CMK (cell line): ENCODE results near the gene TTC28.

Experiments
- DNase-seq: peaks from one replicate; pipeline ENCODE4 v3.0.0-alpha.2; 2010; ENCODE audit warnings: low read depth

TTC28 gene

DNA sequence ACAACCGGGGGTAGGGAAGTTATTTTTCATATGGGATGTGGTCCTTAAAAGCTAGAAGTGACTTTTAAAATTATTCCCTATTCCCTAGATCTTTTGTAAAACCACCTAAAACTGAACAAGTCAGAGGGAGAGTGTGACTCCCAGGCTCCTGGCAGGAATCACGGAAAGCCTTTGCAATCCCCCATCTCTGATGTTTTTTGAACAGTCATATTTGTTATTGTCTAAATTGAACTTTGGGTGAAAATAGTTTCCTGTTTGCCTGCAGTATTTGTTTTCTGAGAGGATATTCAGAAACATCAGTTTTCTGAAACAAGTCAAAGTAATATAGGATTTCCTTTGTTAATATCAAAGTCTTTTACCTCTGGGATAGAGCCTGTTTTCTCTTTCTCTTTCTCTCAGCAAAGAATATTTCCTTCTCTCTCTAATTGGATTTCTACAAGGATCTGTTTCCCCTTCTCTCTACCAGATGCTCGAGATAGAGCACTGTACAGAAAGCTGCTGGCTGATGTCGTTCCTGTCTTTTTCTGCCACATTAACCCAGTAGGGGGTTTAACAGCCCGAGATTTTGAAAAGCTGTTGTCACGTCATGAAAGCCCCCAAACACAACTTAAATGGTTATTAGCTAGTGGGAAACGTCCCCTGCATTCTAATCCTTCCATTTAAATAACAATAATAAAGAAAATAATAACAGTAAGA lies 628.4 kb downstream of the TTC28 start:
- DNase-seq: no peak

DNA sequence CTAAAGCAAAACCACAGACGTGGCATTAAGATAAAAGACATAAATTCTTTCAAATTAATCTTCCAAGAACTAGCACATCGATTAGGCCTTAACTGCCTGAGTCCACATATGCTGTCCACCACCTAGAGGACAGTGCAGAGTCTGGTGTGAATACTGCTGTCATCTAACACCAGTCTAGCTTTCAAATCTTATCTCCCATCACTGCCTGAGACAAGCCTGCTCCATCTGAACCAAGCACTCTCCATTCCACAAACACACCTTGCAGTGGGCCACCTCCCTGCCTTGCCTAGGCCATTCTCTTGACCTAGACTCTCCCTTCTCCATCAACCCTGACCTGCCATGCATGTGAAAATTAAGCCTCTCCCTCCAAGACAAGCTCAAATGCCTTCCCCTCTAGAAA lies 631.1 kb downstream of the TTC28 start:
- DNase-seq: no peak

DNA sequence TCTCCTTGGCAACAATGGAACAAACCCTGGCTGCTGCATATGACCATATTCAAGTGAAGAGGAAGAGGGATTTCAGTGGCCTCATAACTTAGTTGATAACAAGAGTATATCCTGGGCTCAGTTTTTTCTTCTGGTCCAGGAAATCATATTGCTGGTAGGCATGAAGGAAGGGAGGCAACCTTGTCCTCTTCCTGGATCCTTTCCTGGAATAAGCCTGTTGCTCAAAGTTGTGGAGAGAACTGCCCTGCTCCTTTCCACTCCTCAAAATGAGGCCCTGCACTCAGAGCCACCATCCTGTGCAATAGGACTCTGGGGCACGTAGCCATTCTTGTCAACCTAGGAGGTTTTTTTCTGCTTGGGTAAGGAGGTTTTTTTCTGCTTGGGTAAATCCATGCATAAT lies 631.9 kb downstream of the TTC28 start:
- no peak for DNase-seq

DNA sequence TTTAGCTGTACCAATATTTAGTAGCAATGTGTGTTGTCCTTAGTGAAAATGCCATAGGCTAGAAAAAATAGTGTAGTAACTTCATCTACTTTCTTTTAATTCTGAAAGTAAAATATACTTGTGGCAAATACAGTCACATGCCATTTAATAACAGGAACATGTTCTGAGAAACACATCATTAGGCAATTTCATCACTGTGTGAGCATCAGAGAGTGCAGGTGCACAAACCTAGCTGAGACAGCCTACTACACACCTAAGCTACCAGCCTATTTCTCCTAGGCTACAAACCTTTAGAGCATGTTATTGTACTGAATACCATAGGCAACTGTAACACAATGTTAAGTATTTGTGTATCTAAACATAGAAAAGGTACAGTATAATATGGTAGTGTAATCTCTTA lies 633.5 kb downstream of the TTC28 start:
- no peak for DNase-seq

DNA sequence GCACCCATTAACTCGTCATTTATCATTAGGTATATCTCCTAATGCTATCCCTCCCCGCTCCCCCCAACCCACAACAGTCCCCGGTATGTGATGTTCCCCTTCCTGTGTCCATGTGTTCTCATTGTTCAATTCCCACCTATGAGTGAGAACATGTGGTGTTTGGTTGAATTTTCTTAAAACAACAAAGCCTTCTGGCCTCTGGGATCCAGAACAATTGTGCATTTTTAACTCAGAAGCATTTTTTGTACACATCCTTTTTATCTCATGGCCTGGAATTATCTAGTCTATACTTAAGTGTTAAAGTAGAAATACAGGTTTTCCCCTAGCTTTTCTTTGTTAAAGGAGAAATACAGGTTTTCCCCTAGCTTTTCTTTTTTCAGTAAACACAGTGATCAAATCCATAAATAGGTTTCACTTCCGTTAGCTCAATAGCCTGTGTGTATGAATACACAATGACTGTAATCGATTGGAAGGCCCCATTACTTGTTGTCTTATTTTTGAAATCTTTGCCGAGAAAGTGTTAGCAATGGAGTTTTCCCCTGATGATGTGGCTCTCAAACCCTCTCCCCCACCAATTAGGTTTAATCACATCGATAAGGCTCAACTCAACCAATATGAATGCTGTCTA lies 635.0 kb downstream of the TTC28 start:
- no peak for DNase-seq

DNA sequence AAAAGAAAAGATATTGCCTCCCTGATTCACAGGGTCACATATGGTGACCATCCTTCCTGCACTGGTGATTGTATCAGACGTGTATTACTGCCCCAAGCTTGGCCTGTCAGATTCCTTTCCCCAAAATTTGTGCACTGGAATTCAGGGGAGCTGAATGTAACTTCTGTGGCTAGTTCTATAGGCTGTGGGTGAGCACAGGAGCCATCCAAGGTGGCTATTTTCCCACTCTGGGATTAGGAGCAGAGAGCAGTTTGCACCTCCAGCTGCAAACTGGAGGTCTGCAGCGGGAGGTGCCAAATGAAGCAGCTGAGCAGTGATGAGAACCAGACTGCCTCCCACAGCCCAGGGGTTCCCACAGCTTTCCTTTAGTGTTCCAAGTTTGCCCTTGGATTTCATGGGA lies 636.4 kb downstream of the TTC28 start:
- no peak for DNase-seq

DNA sequence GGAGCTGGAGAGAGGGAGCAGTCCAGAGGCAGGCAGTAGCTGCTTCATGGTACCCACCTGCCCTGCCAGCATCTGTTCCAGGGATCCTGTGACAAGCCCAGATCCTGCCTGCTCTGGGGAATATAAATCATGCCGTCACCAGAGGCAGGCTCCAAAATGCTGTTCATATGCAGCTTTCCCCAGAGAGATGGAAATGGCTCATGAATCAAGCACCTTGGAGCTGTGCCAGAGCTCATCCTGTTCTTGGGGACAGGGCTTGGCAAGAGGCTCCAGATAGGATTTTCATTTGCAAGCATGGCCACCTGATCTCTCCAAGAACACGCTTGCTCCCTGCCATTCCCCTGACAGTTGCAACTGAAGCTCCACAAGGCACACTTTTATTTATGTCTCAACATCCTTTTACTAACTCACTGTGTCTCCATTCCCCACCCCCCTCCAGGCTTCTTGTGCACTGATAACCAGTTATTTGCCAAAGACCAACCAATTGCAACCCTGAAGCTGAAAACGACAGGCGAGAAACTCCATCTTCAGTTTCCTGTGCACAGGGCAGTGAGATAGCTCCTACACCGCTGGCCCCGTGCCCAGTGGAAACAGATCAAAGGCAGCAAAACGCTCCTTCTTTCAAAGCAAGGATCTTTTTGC lies 644.8 kb downstream of the TTC28 start:
- no peak for DNase-seq

DNA sequence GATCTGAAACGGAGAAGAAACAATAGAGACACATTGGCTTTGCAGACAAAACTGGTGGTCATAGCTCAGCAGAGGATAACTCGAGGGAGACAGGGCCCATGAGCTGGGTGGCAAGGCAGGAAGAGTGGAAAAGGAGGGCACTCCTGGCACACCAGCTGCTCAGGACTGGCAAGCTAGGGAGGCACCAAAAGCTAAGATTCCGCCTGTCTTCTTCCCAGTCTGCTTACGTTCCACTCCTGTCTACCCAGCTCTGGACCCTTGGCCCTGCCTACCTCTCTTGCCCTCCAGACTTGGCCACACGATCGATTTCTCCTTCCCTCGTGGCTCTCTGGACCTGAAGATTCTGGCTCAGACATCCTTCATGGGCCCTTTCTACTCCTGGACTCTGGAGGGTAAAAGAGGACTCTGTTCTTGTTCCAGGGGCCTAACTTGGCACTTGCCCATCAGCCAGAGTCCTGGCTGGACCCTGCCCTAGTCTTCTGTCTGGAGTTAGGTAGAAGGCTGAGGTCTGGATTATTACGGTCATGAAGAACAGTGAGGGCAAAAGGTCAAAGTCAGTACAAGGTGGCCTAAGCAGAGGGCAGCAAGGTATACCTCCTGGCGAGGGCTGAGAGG lies 645.4 kb downstream of the TTC28 start:
- no peak for DNase-seq

DNA sequence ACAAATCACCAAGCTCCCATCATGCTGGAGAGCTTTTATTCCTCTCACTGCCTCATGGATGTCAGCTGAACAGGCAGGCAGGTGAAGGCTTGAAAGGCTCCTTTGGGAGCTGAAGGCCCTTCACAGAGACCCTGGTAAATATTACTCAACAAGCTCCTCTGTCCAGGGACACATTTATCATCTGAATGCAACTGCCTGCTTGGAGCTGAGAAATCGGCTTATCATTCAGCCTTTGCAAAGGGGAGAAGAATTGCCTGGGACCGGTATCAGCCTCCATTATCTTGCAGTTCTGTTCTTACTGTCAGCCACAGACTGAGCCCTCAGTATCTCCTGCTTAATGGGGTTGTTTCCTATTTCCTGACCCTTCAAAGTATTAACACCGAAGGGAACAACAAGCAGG lies 646.8 kb downstream of the TTC28 start:
- DNase-seq: no peak

DNA sequence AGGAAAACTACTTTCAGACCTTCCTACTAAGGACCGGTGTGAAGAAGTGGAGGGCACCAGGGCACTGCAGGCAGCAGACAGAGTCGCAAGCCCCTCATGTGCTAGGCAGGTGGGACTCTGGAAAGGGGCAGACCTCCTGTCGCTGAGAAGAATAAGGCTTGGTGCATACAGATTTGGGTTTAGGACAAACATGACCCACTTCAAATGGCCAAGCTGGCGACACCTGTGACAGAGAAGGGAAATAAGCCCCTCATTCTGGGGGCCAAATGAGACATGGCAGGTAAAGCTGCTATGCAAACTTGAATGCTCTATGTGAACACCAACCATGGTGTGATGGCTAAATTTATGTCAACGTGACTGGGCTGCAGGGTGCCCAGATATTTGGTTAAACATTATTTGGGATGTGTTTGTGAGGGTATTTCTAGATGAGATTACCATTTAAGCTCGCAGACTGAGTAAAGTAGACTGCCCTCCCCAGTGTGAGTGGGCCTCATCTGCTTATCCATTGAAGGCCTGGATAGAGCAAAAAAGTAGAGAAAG lies 648.2 kb downstream of the TTC28 start:
- DNase-seq: no peak

DNA sequence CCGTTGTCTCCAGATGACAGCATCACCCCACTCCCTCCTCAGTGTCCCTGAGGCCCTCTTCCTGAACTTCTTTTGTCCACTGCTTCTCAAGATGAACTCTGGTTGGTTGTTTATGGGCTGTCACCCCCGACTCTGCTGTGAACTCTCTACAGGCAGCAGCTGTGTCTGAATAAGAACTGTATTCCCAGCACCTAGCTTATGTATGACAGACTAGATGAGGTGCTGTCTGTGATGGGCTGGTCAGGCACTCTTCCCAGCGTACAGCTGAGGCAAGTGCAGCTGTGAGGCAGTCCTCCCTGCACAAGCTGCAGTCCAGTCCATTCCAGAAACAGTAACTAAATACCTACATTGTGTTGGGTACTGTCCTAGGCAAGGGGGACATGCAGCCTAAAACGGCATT lies 649.2 kb downstream of the TTC28 start:
- no peak for DNase-seq

DNA sequence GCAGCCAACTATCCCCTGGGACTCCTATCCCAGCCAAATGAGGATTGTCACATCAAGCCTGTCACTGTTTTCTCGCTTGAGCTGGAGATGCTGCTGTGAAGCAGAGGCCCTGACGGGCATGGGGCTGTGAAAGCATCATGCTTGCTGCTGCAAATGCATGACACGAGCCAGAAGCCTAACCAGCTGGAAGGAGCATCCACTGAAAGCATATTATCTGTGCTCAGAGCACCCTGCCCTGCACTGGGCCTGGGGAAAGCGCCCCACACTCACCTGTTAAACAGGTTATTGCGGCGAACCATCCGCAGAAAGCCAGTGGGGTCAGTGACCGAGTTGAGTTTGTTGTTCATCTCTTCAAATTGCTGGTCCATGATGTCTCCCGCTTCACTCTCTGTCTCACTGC lies 649.7 kb downstream of the TTC28 start:
- no peak for DNase-seq

DNA sequence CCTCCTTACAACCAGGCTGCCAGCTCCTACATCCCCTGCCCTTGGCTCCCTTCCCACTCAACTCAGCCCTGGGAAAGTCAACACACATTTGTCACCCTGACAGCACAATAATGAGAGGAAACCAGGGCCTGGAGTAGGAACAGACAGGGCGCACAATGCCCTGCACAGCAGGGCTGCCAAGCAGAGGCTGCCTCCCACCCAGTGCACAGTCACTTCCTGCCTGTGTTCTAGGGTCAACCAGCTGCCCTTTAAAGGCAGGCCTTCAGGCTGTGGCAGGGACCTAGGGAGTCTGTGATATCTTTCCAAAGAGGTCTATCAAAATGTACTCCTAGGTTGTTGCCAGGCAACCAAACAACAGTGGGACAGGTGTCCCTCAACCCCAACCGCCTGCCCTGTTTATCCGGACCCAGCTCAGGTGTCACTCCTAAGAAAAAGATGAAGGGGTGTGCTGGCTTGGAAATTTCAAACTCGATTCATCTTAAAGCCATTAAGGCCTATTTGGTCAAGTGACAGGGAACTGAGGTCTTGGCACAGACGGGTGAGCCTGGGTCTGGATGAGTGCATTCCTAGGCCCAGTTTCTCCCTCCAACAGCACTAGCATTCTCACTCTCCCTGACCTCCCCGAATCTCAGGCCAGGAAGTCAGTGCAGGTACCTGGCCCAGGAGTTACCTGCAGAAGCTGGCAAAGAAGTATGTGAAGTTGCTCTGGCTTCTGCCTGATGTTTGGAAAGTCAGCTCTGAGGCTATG lies 650.3 kb downstream of the TTC28 start:
- DNase-seq: no peak

DNA sequence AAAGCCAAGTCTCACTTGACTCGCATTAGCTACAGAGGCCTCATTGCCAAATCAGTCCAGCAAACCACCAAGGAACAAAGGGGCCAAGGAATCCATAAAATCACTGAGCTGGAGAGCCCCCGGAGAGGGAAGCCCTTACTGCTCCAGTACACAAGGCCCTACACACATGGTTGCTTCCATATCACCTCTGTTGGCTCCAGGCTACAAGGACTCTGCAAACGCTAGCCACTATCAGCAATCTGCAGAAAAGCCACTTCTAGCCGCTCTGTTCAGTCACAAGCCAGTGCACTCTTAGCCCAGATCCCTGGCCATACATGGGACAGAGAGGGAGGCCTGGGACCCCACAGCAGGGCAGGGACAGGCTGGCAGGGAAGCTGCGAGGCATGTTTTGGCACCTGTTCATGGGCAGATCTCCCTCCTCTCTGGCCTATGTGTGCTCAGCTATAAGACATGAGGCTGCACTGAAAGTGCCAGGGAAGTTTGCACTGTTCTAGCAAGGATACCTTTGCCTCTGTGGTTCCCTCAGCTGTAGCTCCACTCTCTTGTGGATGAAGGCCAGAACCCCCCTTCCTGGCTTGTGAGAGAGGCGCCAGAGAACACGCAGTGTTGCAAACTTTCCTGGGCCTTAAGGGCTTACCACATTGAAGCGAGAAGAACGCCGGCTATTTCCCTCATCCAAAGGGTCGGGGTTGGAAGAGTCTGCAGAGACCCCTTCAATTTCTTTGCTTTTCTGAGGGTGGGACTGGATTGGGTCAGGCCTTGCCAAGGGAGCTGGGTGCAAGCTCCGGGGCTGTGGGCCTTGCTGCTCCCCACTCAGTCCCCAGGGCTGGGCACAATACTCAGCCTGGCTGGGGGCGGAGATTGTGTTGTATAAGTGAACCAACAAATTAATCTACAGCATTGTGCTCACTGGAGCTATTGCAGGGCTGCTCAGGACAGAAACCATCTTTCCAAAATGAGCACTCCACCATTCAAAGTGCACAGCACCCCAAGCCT lies 651.9 kb downstream of the TTC28 start:
- DNase-seq: no peak

DNA sequence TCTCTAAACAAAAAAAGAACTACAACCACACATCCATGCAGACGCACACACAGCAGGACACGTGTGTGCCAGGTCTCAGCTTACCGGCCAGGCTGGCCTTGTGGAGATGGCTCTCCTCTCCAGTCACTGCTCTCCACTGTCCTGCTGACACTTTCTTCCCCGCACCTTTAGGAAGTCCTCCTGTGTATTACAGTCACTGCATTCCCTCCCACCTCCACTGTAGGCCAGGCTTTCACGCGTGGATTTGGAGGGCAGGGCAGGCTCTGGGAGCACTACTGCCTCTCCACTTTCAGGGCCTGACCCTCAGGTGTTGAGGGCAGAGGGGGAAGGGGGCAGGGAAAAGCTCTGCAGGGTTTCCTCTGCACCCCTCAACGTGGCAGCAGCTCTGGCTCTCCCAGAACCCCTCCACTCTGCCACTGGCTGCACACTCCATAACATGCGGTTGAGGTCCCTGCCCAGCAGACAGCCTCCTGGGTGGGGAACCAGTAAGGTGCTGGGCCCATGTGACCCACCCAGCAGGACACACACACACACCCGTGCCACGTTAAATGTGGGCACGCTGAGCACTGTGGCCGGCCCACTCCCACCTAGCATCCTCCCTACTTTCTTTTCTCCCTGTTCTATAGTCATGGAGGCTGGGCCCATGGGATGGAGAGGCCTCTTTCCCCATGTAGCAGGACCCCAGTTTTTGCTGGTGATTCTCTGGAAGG lies 653.6 kb downstream of the TTC28 start:
- DNase-seq: no peak

DNA sequence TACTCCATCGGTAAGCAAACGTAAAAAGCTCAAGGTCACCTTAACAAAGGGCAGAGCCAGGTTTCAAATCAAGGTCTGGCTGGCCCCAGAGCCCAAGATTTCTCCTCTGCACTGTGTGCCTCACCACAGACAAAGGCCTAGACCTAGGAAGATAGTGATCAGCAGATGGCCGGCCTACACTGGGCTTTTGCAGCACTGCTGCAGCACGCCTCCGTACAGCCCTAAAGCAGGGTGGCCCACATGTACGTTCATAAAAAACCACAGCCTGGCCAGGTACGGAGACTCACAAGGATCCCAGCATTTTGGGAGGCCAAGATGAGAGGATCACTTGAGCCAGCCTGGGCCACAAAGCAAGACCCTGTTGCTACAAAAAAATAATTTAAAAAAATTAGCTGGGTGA lies 654.3 kb downstream of the TTC28 start:
- DNase-seq: no peak

DNA sequence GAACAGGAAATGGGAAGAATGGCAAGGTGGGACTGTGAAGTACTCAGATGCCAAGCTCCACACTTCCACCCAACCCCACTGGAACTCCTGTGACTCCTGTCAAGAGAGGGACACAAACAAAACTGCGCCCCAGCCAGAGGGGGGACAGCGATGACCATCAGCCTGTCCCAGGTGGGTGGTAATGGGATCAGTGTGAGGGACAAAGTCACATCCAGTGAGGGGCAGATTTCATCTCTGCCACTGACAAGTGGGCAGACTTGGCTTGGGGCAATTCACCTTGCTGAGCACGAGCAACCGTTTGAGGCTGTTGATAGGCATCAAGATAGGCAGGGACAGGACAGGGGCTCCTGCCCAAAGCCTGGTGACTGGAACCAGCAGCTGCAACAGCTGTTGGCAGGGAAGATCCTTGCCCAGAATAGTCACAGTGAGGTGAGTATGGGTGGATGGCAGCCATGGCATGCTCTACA lies 655.2 kb downstream of the TTC28 start:
- no peak for DNase-seq

DNA sequence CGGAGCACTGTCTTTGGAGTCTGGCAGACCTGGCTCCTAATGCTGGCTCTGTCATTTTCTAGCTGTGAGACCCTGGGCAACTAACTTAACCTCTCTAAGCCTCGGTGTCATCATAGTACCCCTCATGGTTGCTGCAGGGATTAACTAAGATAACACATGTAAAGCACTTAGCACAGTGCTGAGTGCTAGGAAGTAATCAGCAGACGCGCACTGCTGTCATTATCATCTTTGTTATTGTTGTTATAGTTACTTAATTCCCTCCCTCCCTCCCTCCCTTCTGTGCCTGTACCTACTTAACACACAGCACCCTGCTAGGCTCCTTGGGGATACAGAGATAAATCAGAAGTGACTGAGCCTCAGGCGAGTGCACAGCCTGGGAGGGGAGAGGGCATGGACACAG lies 655.9 kb downstream of the TTC28 start:
- no peak for DNase-seq

DNA sequence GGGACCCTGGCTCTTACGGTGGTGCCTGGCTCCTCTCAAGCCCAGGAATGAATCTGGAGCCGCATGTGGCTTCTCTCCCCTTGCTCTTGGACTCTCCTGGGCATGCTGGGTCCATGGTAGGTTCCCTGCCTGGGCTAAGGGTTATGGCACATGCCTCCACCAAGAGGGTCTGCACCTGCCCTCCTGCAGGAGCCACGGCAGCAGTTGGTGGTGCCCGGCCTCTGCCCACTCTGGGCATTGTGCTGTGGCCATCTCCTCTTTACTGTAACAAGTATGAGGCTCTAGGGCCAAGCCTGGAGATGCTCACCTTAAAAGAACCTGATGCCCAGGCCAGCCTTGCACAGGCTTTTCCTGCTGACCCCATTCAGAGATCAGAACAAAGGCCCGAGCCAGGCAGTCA lies 656.6 kb downstream of the TTC28 start:
- DNase-seq: no peak

DNA sequence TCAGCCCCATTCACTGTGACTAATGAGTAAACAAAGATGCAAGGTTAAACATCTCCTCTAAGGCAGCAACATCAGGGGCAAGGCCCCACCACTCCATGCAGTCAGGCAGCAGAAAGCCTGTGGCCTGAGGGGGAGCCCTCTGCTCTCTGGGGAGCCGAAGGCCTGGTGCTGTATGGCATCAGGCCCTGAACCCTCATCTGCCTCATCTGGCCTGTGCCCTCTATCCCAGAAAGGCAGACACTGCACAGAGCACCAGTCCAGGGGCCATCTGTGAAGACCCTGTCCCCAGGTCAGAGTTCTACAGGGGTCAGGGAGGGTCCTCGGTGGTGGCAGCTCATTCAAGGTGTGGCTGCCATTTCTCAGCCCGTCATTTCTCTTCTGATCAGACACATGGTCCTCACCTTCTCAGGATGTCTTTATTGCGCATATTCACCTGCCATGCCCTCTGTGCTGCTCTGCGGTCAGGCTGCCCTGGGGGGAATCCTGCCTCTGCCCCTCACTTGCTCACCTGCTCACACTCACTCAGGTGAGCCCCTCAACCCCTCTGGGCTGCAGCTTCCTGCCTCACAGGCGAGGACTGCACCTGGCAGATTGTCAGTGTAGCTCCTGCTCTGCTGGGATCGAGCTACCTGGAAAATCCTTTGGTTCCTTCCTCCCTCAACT lies 657.5 kb downstream of the TTC28 start:
- DNase-seq: no peak
